ENCODE measurements around the gene FCHSD2.

- no peak for TF ChIP-seq POLR2A (IDR thresholded peaks at IDR 0.05)
- no peak for TF ChIP-seq CTCF (IDR thresholded peaks at IDR 0.05)
Observed at GRCh38 chr11:72828692-72829101, 313.4 kb downstream of the FCHSD2 start.
